HG02852 (cell line): Measurements from ENCODE around the gene MUL1.
"Not testable (repeated sequence)": the region's sequence is repeated elsewhere in the genome, so short reads cannot be mapped to it uniquely, and the experiment has no call there.

Experiments
- ATAC-seq: cut with Tn5 transposase; IDR thresholded peaks from one replicate; pipeline ENCODE4 v1.9.1; 2021; ENCODE audit warnings: mild to moderate bottlenecking, moderate library complexity; ENCODE audit not compliant: unreplicated experiment

Gene MUL1

GRCh38 chr1:20511518-20512428, 3.8 kb upstream of the MUL1 start:
- no peak for ATAC-seq

GRCh38 chr1:20508411-20508771, 440 bp upstream of the MUL1 start:
- ATAC-seq = no peak

GRCh38 chr1:20507248-20507563, 745 bp downstream of the MUL1 start:
- ATAC-seq = peak; percentile 4

GRCh38 chr1:20505488-20505887, 2.5 kb downstream of the MUL1 start:
- ATAC-seq = no peak

GRCh38 chr1:20500716-20501115, 7.2 kb downstream of the MUL1 start:
- ATAC-seq = no peak

- ATAC-seq = no peak
Measured at GRCh38 chr1:20499718-20500117, 8.2 kb downstream of the MUL1 start.

GRCh38 chr1:20499105-20499504, 8.8 kb downstream of the MUL1 start:
- no peak for ATAC-seq

GRCh38 chr1:20498116-20498515, 9.8 kb downstream of the MUL1 start:
- ATAC-seq = no peak

- ATAC-seq = no peak
Measured at GRCh38 chr1:20497506-20497905, 10.4 kb downstream of the MUL1 start.

- ATAC-seq = not testable (repeated sequence)
Measured at GRCh38 chr1:20496725-20497383, 11.1 kb downstream of the MUL1 start.

- no peak for ATAC-seq
Measured at GRCh38 chr1:20496241-20496661, 11.7 kb downstream of the MUL1 start.

GRCh38 chr1:20495661-20496060, 12.3 kb downstream of the MUL1 start:
- ATAC-seq = no peak

GRCh38 chr1:20494609-20495311, 13.2 kb downstream of the MUL1 start:
- no peak for ATAC-seq

- no peak for ATAC-seq
Measured at GRCh38 chr1:20493839-20494608, 13.9 kb downstream of the MUL1 start.

- no peak for ATAC-seq
Measured at GRCh38 chr1:20493309-20493708, 14.6 kb downstream of the MUL1 start.

GRCh38 chr1:20492751-20493150, 15.2 kb downstream of the MUL1 start:
- ATAC-seq = no peak

GRCh38 chr1:20491866-20492265, 16.1 kb downstream of the MUL1 start:
- no peak for ATAC-seq

- ATAC-seq = no peak
Measured at GRCh38 chr1:20491178-20491577, 16.8 kb downstream of the MUL1 start.

- no peak for ATAC-seq
Measured at GRCh38 chr1:20487236-20487590, 20.7 kb downstream of the MUL1 start.

GRCh38 chr1:20486457-20487235, 21.3 kb downstream of the MUL1 start:
- no peak for ATAC-seq
